Caco-2 (cell line): ENCODE results near the gene FAM117B. TPM values are rescaled to one million over a fixed set of nuclear protein-coding genes. Genes with fewer than 3 reads are reported as not detected.

ENCODE experiments used
- BruUV-seq: library from RNA; stranded (reverse); fragments of 400-500 nt; replicated peaks from 2 replicates; lab custom pipeline; 2021; lab: Mats Ljungman, UMichigan
- CTCF ChIA-PET: fragments of 300-600 bp; sonication (Branson Sonifier 250); formaldehyde crosslinking; loops from one replicate; lab custom pipeline; 2022; ENCODE audit warnings: antibody characterized with exemption; lab: Charles Lee
- POLR2A ChIA-PET: fragments of 300-600 bp; sonication (Branson Sonifier 250); formaldehyde crosslinking; loops from one replicate; lab custom pipeline; 2022; ENCODE audit warnings: antibody characterized with exemption; lab: Charles Lee
- DNase-seq, 2 experiments: peaks; one replicate each; pipeline versions ENCODE4 v3.0.0 to v3.0.0-alpha.2; 2020 to 2022
- H3K27me3 ChIP-seq: replicated peaks from 2 replicates; pipeline ENCODE4 v1.6.0; 2011; ENCODE audit warnings: low read length; ENCODE audit not compliant: control insufficient read depth, insufficient read depth
- H3K36me3 ChIP-seq: 2 replicates; pipeline ENCODE4 v1.5.1; 2011; ENCODE audit warnings: low read length; ENCODE audit not compliant: control insufficient read depth, insufficient read depth
- H3K4me1 ChIP-seq: fragments of 250-450 bp; sonication (Bioruptor Pico); 2 replicates; pipeline ENCODE4 v1.5.1; 2020; ENCODE audit warnings: mild to moderate bottlenecking
- H3K4me3 ChIP-seq: 2 replicates; pipeline ENCODE4 v1.5.1; 2011; ENCODE audit warnings: low read depth, mild to moderate bottlenecking, control low read depth, low read length
- H3K9me3 ChIP-seq: fragments of 250-450 bp; sonication (Bioruptor Pico); 2 replicates; pipeline ENCODE4 v1.5.1; 2020; ENCODE audit warnings: mild to moderate bottlenecking, moderate library complexity
- H3K27ac Mint-ChIP-seq: one replicate; pipeline ENCODE4 v1.8.0; 2022; ENCODE audit warnings: mixed read lengths; ENCODE audit not compliant: unreplicated experiment
- H3K27me3 Mint-ChIP-seq: one replicate; pipeline ENCODE4 v1.8.0; 2022; ENCODE audit warnings: mixed read lengths; ENCODE audit not compliant: insufficient read depth, unreplicated experiment
- H3K36me3 Mint-ChIP-seq: one replicate; pipeline ENCODE4 v1.8.0; 2022; ENCODE audit warnings: mild to moderate bottlenecking, mixed read lengths; ENCODE audit not compliant: insufficient read depth, unreplicated experiment
- H3K4me1 Mint-ChIP-seq: one replicate; pipeline ENCODE4 v1.8.0; 2022; ENCODE audit warnings: low read depth, mixed read lengths; ENCODE audit not compliant: unreplicated experiment
- H3K4me3 Mint-ChIP-seq: one replicate; pipeline ENCODE4 v1.8.0; 2022; ENCODE audit warnings: mild to moderate bottlenecking, moderate library complexity, mixed read lengths; ENCODE audit not compliant: unreplicated experiment
- H3K9me3 Mint-ChIP-seq: one replicate; pipeline ENCODE4 v1.8.0; 2022; ENCODE audit warnings: mixed read lengths; ENCODE audit not compliant: unreplicated experiment
- CTCF ChIP-seq, 2 experiments: fragments of 200-600 bp in 1 of 2; IDR thresholded peaks; 1 replicate in 1 of 2; 2 replicates in 1 of 2; pipeline versions ENCODE4 v1.5.1 to v1.8.0; 2011 to 2022; ENCODE audit warnings: antibody characterized with exemption in 1 of 2, control low read depth in 1 of 2, inconsistent platforms in 1 of 2, low read depth in 1 of 2, low read length in 1 of 2, mild to moderate bottlenecking in 1 of 2, moderate library complexity in 1 of 2; ENCODE audit not compliant: insufficient read depth in 1 of 2, severe bottlenecking in 1 of 2, unreplicated experiment in 1 of 2
- intact Hi-C: fragments of 100-400 bp; cut with micrococcal nuclease; formaldehyde crosslinking; loops from one replicate; pipeline ENCODE4 v1.10.0; 2022; ENCODE audit not compliant: unreplicated experiment
- total RNA-seq: library from RNA; stranded (reverse); gene quantifications from 2 replicates; pipeline ENCODE4 v1.2.3, GENCODE V29; 2022

FAM117B gene
- total RNA-seq, 1 experiment from 2014 or later, result 9.8 TPM

GRCh38 chr2:202752071-202752470 lies 117.3 kb downstream of the FAM117B start:
- H3K4me1 ChIP-seq, result 0 out of 2 replicates have a peak, but pooled peaks cover 6% of the 10 kb centered on the region
- H3K4me1 Mint-ChIP-seq, result no peaks in the 10 kb centered on the region
- BruUV-seq, result no TSS peak
- no peak overlapping the region for H3K4me3 ChIP-seq
- H3K9me3 ChIP-seq, result no peaks in the 10 kb centered on the region
- no peak overlapping the region for H3K27ac Mint-ChIP-seq
- H3K36me3 ChIP-seq, result 0 out of 2 replicates have a peak, but pooled peaks cover under 1% of the 10 kb centered on the region
- H3K27me3 Mint-ChIP-seq, result no peaks in the 10 kb centered on the region
- CTCF ChIA-PET, result no interaction called here
- H3K4me3 Mint-ChIP-seq, result no peak overlapping the region
- DNase-seq, result no peak
- H3K36me3 Mint-ChIP-seq, result no peaks in the 10 kb centered on the region
- H3K9me3 Mint-ChIP-seq, result no peaks in the 10 kb centered on the region
- H3K27me3 ChIP-seq, result no peaks in the 10 kb centered on the region
- POLR2A ChIA-PET, result no interaction called here
- no peak for TF ChIP-seq CTCF (IDR thresholded peaks at IDR 0.05; ENCODE audit: insufficient read depth in 1 of 2, low read depth in 1 of 2, low read length in 1 of 2, severe bottlenecking in 1 of 2, unreplicated experiment in 1 of 2)
- intact Hi-C loops, result no loop called here

- Histone ChIP-seq H3K4me1 (0 out of 2 replicates have a peak, but pooled peaks cover 12% of the 10 kb centered on the region), H3K27me3 (no peaks in the 10 kb centered on the region), H3K9me3 (no peaks in the 10 kb centered on the region), H3K36me3 (0 out of 2 replicates have a peak, but pooled peaks cover 1% of the 10 kb centered on the region), H3K4me3 (no peak overlapping the region)
- intact Hi-C loops, result no loop called here
- ChIA-PET CTCF (no interaction called here), POLR2A (no interaction called here)
- no peaks in the 10 kb centered on the region for H3K27me3 Mint-ChIP-seq
- TF ChIP-seq CTCF (IDR thresholded peaks at IDR 0.05; ENCODE audit: insufficient read depth in 1 of 2, low read depth in 1 of 2, low read length in 1 of 2, severe bottlenecking in 1 of 2, unreplicated experiment in 1 of 2), result no peak
- H3K36me3 Mint-ChIP-seq, result peaks cover 5% of the 10 kb centered on the region
- no TSS peak for BruUV-seq
- H3K4me3 Mint-ChIP-seq, result no peak overlapping the region
- no peaks in the 10 kb centered on the region for H3K4me1 Mint-ChIP-seq
- no peaks in the 10 kb centered on the region for H3K9me3 Mint-ChIP-seq
- no peak overlapping the region for H3K27ac Mint-ChIP-seq
- no peak for DNase-seq
These were observed 120.2 kb downstream of the FAM117B start for GRCh38 chr2:202754936-202755335.

GRCh38 chr2:202756598-202756997 lies 121.8 kb downstream of the FAM117B start:
- no peaks in the 10 kb centered on the region for H3K9me3 Mint-ChIP-seq
- Histone ChIP-seq H3K4me3 (no peak overlapping the region), H3K27me3 (no peaks in the 10 kb centered on the region), H3K4me1 (0 out of 2 replicates have a peak, but pooled peaks cover 7% of the 10 kb centered on the region), H3K9me3 (no peaks in the 10 kb centered on the region), H3K36me3 (0 out of 2 replicates have a peak, but pooled peaks cover 1% of the 10 kb centered on the region)
- intact Hi-C loops, result no loop called here
- TF ChIP-seq CTCF (IDR thresholded peaks at IDR 0.05; ENCODE audit: insufficient read depth in 1 of 2, low read depth in 1 of 2, low read length in 1 of 2, severe bottlenecking in 1 of 2, unreplicated experiment in 1 of 2), result no peak
- no peaks in the 10 kb centered on the region for H3K27me3 Mint-ChIP-seq
- BruUV-seq, result no TSS peak
- DNase-seq, result no peak
- H3K4me1 Mint-ChIP-seq, result no peaks in the 10 kb centered on the region
- peaks cover 10% of the 10 kb centered on the region for H3K36me3 Mint-ChIP-seq
- ChIA-PET CTCF (no interaction called here), POLR2A (no interaction called here)
- no peak overlapping the region for H3K4me3 Mint-ChIP-seq
- H3K27ac Mint-ChIP-seq, result no peak overlapping the region
